Neutrophil (primary cell): ENCODE measurements around the gene ATP2B1.

Experiments
- H3K27ac ChIP-seq: fragments of 200-600 bp; sonication (generic); 2 replicates; pipeline ENCODE4 v1.5.1; 2016; ENCODE audit warnings: mild to moderate bottlenecking, moderate library complexity
- H3K27me3 ChIP-seq: fragments of 200-600 bp; sonication (generic); 2 replicates; pipeline ENCODE4 v1.6.0; 2016; ENCODE audit warnings: mild to moderate bottlenecking
- H3K36me3 ChIP-seq: fragments of 200-600 bp; sonication (generic); 2 replicates; pipeline ENCODE4 v1.5.1; 2017
- H3K4me1 ChIP-seq, 2 experiments: fragments of 200-600 bp in 1 of 2; sonication (generic) in 1 of 2; 1 replicate in 1 of 2; 2 replicates in 1 of 2; pipeline versions ENCODE4 v1.5.1 to v1.6.1; 2013 to 2016; ENCODE audit warnings: low read depth in 1 of 2, low read length in 1 of 2, mild to moderate bottlenecking in 1 of 2, moderate library complexity in 1 of 2; ENCODE audit not compliant: control insufficient read depth in 1 of 2, insufficient read depth in 1 of 2
- H3K4me3 ChIP-seq, 2 experiments: fragments of 200-600 bp in 1 of 2; sonication (generic) in 1 of 2; 1 replicate in 1 of 2; 2 replicates in 1 of 2; pipeline ENCODE4 v1.5.1; 2013 to 2016; ENCODE audit warnings: low read depth in 1 of 2, low read length in 1 of 2, mild to moderate bottlenecking in 1 of 2, moderate library complexity in 1 of 2
- H3K9me3 ChIP-seq: fragments of 200-600 bp; sonication (generic); 2 replicates; pipeline ENCODE4 v1.5.1; 2016
- TF ChIP-seq, protein P1 (sequence below): fragments of 200-600 bp; sonication (generic); IDR thresholded peaks from 2 replicates; pipeline ENCODE4 v1.5.1; 2016; ENCODE audit warnings: antibody characterized with exemption

The ATP2B1 gene

DNA sequence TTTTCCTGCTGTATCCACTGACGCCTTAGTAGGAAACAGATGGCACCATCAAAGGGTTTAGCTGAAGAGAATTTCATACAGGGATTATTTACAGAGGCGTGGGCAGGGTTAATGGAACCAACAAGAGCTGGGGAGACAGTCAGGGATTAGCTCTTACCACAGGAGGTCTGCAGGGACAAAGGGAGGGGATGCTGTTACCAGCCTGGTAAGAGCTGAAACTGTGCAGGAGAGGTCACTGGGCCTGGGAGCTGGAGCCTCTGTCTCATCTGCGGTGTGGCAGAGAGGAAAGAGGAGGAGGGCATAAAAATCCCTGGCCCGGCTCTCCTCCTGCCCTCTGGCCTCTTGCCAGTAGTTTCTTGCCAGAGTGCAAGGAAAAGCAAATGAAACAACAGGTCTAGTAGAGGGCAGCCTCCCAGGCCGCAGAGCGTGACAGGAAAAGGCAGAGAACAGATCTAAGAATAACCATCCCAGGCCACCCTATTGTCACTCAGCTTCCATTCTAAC lies 163.9 kb downstream of the ATP2B1 start:
- Histone ChIP-seq H3K27ac (no peak overlapping the region), H3K36me3 (no peaks in the 10 kb centered on the region)
- TF ChIP-seq, protein P1, sequence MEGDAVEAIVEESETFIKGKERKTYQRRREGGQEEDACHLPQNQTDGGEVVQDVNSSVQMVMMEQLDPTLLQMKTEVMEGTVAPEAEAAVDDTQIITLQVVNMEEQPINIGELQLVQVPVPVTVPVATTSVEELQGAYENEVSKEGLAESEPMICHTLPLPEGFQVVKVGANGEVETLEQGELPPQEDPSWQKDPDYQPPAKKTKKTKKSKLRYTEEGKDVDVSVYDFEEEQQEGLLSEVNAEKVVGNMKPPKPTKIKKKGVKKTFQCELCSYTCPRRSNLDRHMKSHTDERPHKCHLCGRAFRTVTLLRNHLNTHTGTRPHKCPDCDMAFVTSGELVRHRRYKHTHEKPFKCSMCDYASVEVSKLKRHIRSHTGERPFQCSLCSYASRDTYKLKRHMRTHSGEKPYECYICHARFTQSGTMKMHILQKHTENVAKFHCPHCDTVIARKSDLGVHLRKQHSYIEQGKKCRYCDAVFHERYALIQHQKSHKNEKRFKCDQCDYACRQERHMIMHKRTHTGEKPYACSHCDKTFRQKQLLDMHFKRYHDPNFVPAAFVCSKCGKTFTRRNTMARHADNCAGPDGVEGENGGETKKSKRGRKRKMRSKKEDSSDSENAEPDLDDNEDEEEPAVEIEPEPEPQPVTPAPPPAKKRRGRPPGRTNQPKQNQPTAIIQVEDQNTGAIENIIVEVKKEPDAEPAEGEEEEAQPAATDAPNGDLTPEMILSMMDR, result no peak

DNA sequence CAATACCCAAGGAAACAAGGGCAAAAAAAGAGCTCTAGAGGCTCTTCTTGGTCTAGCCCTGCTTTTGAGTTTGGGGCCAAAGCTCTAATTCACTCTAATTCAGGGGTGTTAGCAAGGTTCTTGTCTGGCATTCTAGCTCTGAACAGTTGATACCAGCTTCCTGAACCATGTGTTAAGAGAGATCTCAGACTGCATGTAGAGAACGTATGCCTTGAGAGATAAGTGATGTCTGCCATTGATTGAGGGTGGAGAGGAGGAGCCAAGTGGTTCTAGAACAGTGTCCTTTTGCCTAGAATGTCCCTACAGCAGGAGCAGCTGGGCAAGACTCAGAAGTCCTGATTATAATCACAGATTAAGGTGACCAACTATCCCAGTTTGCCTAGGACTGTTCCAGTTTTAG lies 164.6 kb downstream of the ATP2B1 start:
- Histone ChIP-seq H3K4me3 (no peak overlapping the region), H3K9me3 (no peaks in the 10 kb centered on the region), H3K27me3 (no peaks in the 10 kb centered on the region), H3K36me3 (no peaks in the 10 kb centered on the region), H3K4me1 (no peaks in the 10 kb centered on the region), H3K27ac (no peak overlapping the region)
- TF ChIP-seq, protein P1, result no peak

More for the DNA sequence above, 163.9 kb downstream of the ATP2B1 start:
- Histone ChIP-seq H3K27me3 (no peaks in the 10 kb centered on the region), H3K4me3 (no peak overlapping the region), H3K4me1 (no peaks in the 10 kb centered on the region), H3K9me3 (no peaks in the 10 kb centered on the region)

DNA sequence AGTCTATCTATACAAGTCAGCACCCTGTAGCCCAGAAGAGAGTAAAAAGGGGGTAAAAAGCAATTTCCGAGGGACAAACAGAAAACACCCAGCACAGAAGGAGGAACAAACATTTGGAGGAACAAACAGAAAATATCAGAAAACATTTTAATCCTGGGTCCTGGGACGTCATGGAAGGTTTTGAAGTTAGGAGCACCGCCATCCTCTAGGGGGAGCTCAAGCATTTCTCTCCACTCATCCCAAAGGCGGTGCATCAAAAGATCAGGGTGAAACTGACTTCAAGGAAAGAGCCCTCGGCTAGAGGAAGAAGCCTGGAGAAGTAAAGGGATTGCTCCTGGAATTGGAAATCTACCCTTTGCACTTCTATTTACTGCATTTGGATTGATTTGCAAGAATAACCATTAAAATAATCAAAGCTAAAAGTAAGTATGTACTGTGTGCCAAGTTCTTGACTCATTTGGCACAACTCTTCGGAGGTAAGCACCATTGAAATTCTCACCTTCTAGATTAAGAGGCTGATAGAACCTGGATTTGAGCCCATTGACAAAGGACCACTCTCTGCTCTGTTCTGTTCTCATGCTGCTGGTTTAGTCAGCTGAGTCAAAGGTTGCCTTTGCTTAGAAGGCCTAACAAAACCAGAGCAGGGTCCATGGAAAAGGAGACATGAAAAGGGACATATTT lies 165.6 kb downstream of the ATP2B1 start:
- no peak overlapping the region for H3K27ac ChIP-seq
- H3K4me3 ChIP-seq, result no peak overlapping the region
- no peaks in the 10 kb centered on the region for H3K9me3 ChIP-seq
- H3K36me3 ChIP-seq, result no peaks in the 10 kb centered on the region
- no peaks in the 10 kb centered on the region for H3K4me1 ChIP-seq
- no peaks in the 10 kb centered on the region for H3K27me3 ChIP-seq
- TF ChIP-seq, protein P1, result peak; percentile 72

DNA sequence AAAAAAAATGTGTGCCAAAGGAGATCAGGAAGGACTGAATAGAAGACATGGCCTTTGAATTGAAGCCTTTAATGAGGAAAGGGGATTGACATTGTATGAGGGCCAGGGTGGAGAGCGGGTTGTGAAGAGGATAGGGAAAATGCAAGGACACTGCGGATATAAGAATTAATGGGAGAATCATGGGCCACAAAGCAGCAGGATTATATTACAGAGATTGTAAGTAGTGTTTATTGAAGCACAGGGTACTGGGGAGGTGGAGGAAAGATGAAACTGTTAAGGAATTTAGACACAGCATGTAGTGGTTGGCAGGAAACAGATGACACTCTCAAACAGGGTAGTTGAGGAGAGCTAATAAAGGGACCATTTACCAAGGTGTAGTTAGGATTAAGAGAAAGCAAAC lies 166.4 kb downstream of the ATP2B1 start:
- no peaks in the 10 kb centered on the region for H3K27me3 ChIP-seq
- no peaks in the 10 kb centered on the region for H3K36me3 ChIP-seq
- H3K9me3 ChIP-seq, result no peaks in the 10 kb centered on the region
- TF ChIP-seq, protein P1, result no peak
- no peak overlapping the region for H3K4me3 ChIP-seq
- H3K4me1 ChIP-seq, result no peaks in the 10 kb centered on the region
- H3K27ac ChIP-seq, result no peak overlapping the region

DNA sequence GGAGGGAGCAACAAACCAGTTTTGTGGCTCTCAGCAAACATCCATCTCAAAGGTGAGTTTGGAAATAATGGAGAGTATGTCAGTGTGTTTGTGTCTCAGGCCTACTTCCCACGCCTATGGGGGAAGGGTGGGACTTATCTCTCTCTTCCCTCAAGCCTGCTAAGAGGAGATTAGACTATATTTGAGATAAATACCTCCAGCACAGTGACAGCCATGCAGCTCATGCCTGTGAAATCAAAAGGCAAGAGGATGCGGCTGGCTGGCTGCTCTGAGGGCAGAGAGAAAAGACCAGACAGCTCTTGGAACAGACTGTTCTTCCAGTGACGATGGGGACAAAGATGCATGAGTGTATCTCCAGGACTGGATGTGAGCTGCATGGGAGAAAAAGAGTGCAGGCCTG lies 168.1 kb downstream of the ATP2B1 start:
- Histone ChIP-seq H3K4me3 (no peak overlapping the region), H3K27ac (no peak overlapping the region), H3K27me3 (no peaks in the 10 kb centered on the region), H3K4me1 (no peaks in the 10 kb centered on the region), H3K9me3 (no peaks in the 10 kb centered on the region), H3K36me3 (no peaks in the 10 kb centered on the region)
- TF ChIP-seq, protein P1, result no peak
